B cell (primary cell): ENCODE results near the gene DLGAP4.

ENCODE experiments used
- CTCF ChIP-seq: fragments of 200-600 bp; IDR thresholded peaks from one replicate; pipeline ENCODE4 v1.8.0; 2022; ENCODE audit warnings: antibody characterized with exemption, mild to moderate bottlenecking
- EZH2 ChIP-seq: IDR thresholded peaks from 2 replicates; pipeline ENCODE4 v1.6.1; 2012; ENCODE audit warnings: borderline replicate concordance, low read depth, mild to moderate bottlenecking, moderate library complexity, low read length; ENCODE audit not compliant: insufficient read depth, poor library complexity, severe bottlenecking

GRCh38 chr20:36331209-36331608, 25.1 kb downstream of the DLGAP4 start:
- TF ChIP-seq EZH2 (no peak), CTCF (no peak)
